Measurements from ENCODE around the gene C19orf53. TPM values are rescaled to one million over a fixed set of nuclear protein-coding genes. Genes with fewer than 3 reads are reported as not detected.

C19orf53 gene
- total and polyA plus RNA-seq, 2 experiments from 2014 or later: 115 to 309 TPM

- H3F3A ChIP-seq (ENCODE audit: insufficient read depth): peaks cover 29% of the 10 kb centered on the region
- no peak overlapping the region for H3K4me2 ChIP-seq (ENCODE audit: unreplicated experiment)
- no peak overlapping the region for H3K9ac ChIP-seq
- H3K9me3 ChIP-seq (ENCODE audit: low read depth): no peaks in the 10 kb centered on the region
- TF ChIP-seq EZH2phosphoT487 (IDR thresholded peaks at IDR 0.05; ENCODE audit: insufficient read depth, low read depth) (no peak), EZH2 (IDR thresholded peaks at IDR 0.05; ENCODE audit: insufficient read depth, poor library complexity, severe bottlenecking) (no peak)
- H2AFZ ChIP-seq: no peak overlapping the region
- H3K4me1 ChIP-seq (ENCODE audit: insufficient read depth): peaks cover 12% of the 10 kb centered on the region
- H4K20me1 ChIP-seq (ENCODE audit: insufficient read depth): no peaks in the 10 kb centered on the region
- no peak overlapping the region for H3K27ac ChIP-seq
- H3K36me3 ChIP-seq (ENCODE audit: low read depth): peaks cover 4% of the 10 kb centered on the region; the same call in 1 of the 2 replicates
- H3K4me3 ChIP-seq: no peak overlapping the region
- peak; percentile 30 for DNase-seq
- no peaks in the 10 kb centered on the region for H3K79me2 ChIP-seq (ENCODE audit: insufficient read depth)
- no peaks in the 10 kb centered on the region for H3K9me2 ChIP-seq (ENCODE audit: insufficient read depth)
- in situ Hi-C loops (cut with MboI): no loop called here
- H3K27me3 ChIP-seq (replicated peaks; ENCODE audit: insufficient read depth): no peaks in the 10 kb centered on the region
- 72 to 81% methylated on average over 30 of the region's 35 CpGs for WGBS, 2 experiments (ENCODE audit: low coverage in 1 of 2, low lambda C conversion rate in 2 of 2, missing lambda C conversion rate in 2 of 2)
These were observed 43.5 kb downstream of the C19orf53 start for GRCh38 chr19:13817615-13818371.

- H3K36me3 ChIP-seq (ENCODE audit: low read depth): peaks cover 12% of the 10 kb centered on the region; the same call in 1 of the 2 replicates
- TF ChIP-seq EZH2phosphoT487 (IDR thresholded peaks at IDR 0.05; ENCODE audit: insufficient read depth, low read depth): no peak
- TF ChIP-seq EZH2 (IDR thresholded peaks at IDR 0.05; ENCODE audit: insufficient read depth, poor library complexity, severe bottlenecking): no peak
- in situ Hi-C loops (cut with MboI): no loop called here
These were observed 45.0 kb downstream of the C19orf53 start for GRCh38 chr19:13819238-13819637.

GRCh38 chr19:13821292-13821691, 47.0 kb downstream of the C19orf53 start:
- no peaks in the 10 kb centered on the region for H3K79me2 ChIP-seq (ENCODE audit: insufficient read depth)
- TF ChIP-seq EZH2 (IDR thresholded peaks at IDR 0.05; ENCODE audit: insufficient read depth, poor library complexity, severe bottlenecking): no peak
- TF ChIP-seq EZH2phosphoT487 (IDR thresholded peaks at IDR 0.05; ENCODE audit: insufficient read depth, low read depth): no peak
- H3K4me2 ChIP-seq (ENCODE audit: unreplicated experiment): no peak overlapping the region
- H2AFZ ChIP-seq: no peak overlapping the region
- peaks cover 14% of the 10 kb centered on the region; the same call in 1 of the 2 replicates for H3K36me3 ChIP-seq (ENCODE audit: low read depth)
- no peaks in the 10 kb centered on the region for H3K9me3 ChIP-seq (ENCODE audit: low read depth)
- no peak for DNase-seq
- 100% methylated on average over 2 of the region's 2 CpGs for WGBS, 2 experiments (ENCODE audit: low coverage in 1 of 2, low lambda C conversion rate in 2 of 2, missing lambda C conversion rate in 2 of 2)
- in situ Hi-C loops (cut with MboI): no loop called here
- H4K20me1 ChIP-seq (ENCODE audit: insufficient read depth): no peaks in the 10 kb centered on the region; the same call in 1 of the 2 replicates
- peaks cover 16% of the 10 kb centered on the region for H3K4me1 ChIP-seq (ENCODE audit: insufficient read depth)
- peaks cover 46% of the 10 kb centered on the region for H3F3A ChIP-seq (ENCODE audit: insufficient read depth)
- no peak overlapping the region for H3K4me3 ChIP-seq
- H3K9ac ChIP-seq: no peak overlapping the region
- no peaks in the 10 kb centered on the region for H3K27me3 ChIP-seq (replicated peaks; ENCODE audit: insufficient read depth)
- H3K27ac ChIP-seq: peak overlapping the region; percentile 42
- H3K9me2 ChIP-seq (ENCODE audit: insufficient read depth): no peaks in the 10 kb centered on the region

More at GRCh38 chr19:13819238-13819637, 45.0 kb downstream of the C19orf53 start:
- H3K9me2 ChIP-seq (ENCODE audit: insufficient read depth): no peaks in the 10 kb centered on the region
- peaks cover 43% of the 10 kb centered on the region for H3F3A ChIP-seq (ENCODE audit: insufficient read depth)
- H3K4me2 ChIP-seq (ENCODE audit: unreplicated experiment): no peak overlapping the region
- no peaks in the 10 kb centered on the region for H3K79me2 ChIP-seq (ENCODE audit: insufficient read depth)
- no peak overlapping the region for H3K27ac ChIP-seq
- 85 to 88% methylated on average over 10 to 11 of the region's 11 CpGs for WGBS, 2 experiments (ENCODE audit: low coverage in 1 of 2, low lambda C conversion rate in 2 of 2, missing lambda C conversion rate in 2 of 2)
- H3K4me1 ChIP-seq (ENCODE audit: insufficient read depth): peaks cover 16% of the 10 kb centered on the region
- no peak overlapping the region for H3K9ac ChIP-seq
- no peak overlapping the region for H2AFZ ChIP-seq
- no peak overlapping the region for H3K4me3 ChIP-seq
- H3K9me3 ChIP-seq (ENCODE audit: low read depth): no peaks in the 10 kb centered on the region
- no peaks in the 10 kb centered on the region for H4K20me1 ChIP-seq (ENCODE audit: insufficient read depth)
- no peaks in the 10 kb centered on the region for H3K27me3 ChIP-seq (replicated peaks; ENCODE audit: insufficient read depth)
- DNase-seq: no peak

- DNase-seq: no peak
- in situ Hi-C loops (cut with MboI): no loop called here
- Histone ChIP-seq H3K4me3 (no peak overlapping the region), H4K20me1 (ENCODE audit: insufficient read depth) (no peaks in the 10 kb centered on the region; the same call in 1 of the 2 replicates), H3K79me2 (ENCODE audit: insufficient read depth) (no peaks in the 10 kb centered on the region), H3K4me1 (ENCODE audit: insufficient read depth) (peaks cover 16% of the 10 kb centered on the region), H3K27me3 (replicated peaks; ENCODE audit: insufficient read depth) (no peaks in the 10 kb centered on the region), H3K9ac (no peak overlapping the region), H3K9me3 (ENCODE audit: low read depth) (no peaks in the 10 kb centered on the region), H3F3A (ENCODE audit: insufficient read depth) (peaks cover 64% of the 10 kb centered on the region), H2AFZ (no peak overlapping the region), H3K9me2 (ENCODE audit: insufficient read depth) (no peaks in the 10 kb centered on the region), H3K36me3 (ENCODE audit: low read depth) (peaks cover 14% of the 10 kb centered on the region; the same call in 1 of the 2 replicates), H3K4me2 (ENCODE audit: unreplicated experiment) (no peak overlapping the region), H3K27ac (no peak overlapping the region; the same call in 1 of the 2 replicates)
- no peak for TF ChIP-seq EZH2 (IDR thresholded peaks at IDR 0.05; ENCODE audit: insufficient read depth, poor library complexity, severe bottlenecking)
- 89 to 90% methylated on average over 8 of the region's 8 CpGs for WGBS, 2 experiments (ENCODE audit: low coverage in 1 of 2, low lambda C conversion rate in 2 of 2, missing lambda C conversion rate in 2 of 2)
These were observed 49.0 kb downstream of the C19orf53 start for GRCh38 chr19:13823256-13823655.
